Smooth muscle cell (in vitro differentiated cells): Measurements from ENCODE around the gene EHMT1. TPM values are rescaled to one million over a fixed set of nuclear protein-coding genes. Genes with fewer than 3 reads are reported as not detected.

Source experiments
- DNase-seq: peaks from one replicate; lab custom pipeline; 2025; ENCODE audit not compliant: unreplicated experiment; lab: John Stamatoyannopoulos, UW
- H2AFZ ChIP-seq: fragments of 200-600 bp; sonication (generic); 2 replicates; pipeline ENCODE4 v1.6.0; 2016; ENCODE audit warnings: antibody characterized with exemption, low read depth, mild to moderate bottlenecking
- H3F3A ChIP-seq: fragments of 200-600 bp; sonication (generic); 2 replicates; pipeline ENCODE4 v1.6.0; 2017; ENCODE audit warnings: antibody characterized with exemption, low read depth
- H3K27ac ChIP-seq: fragments of 200-600 bp; sonication (generic); 2 replicates; pipeline ENCODE4 v1.5.1; 2016; ENCODE audit warnings: low read depth, mild to moderate bottlenecking
- H3K27me3 ChIP-seq: fragments of 200-600 bp; sonication (generic); 2 replicates; pipeline ENCODE4 v1.6.1; 2016; ENCODE audit warnings: low read depth, mild to moderate bottlenecking
- H3K36me3 ChIP-seq: fragments of 200-600 bp; sonication (generic); 2 replicates; pipeline ENCODE4 v1.5.1; 2016; ENCODE audit warnings: low read depth
- H3K4me1 ChIP-seq: fragments of 200-600 bp; sonication (generic); 2 replicates; pipeline ENCODE4 v1.5.1; 2016; ENCODE audit warnings: low read depth
- H3K4me2 ChIP-seq: fragments of 200-600 bp; sonication (generic); 2 replicates; pipeline ENCODE4 v1.6.0; 2016; ENCODE audit warnings: mild to moderate bottlenecking
- H3K4me3 ChIP-seq: fragments of 200-600 bp; sonication (generic); 2 replicates; pipeline ENCODE4 v1.5.1; 2016; ENCODE audit warnings: mild to moderate bottlenecking
- H3K79me2 ChIP-seq: fragments of 200-600 bp; sonication (generic); 2 replicates; pipeline ENCODE4 v1.6.0; 2016; ENCODE audit warnings: low read depth, mild to moderate bottlenecking
- H3K9ac ChIP-seq: fragments of 200-600 bp; sonication (generic); 2 replicates; pipeline ENCODE4 v1.6.0; 2016; ENCODE audit warnings: low read depth
- H3K9me3 ChIP-seq: fragments of 200-600 bp; sonication (generic); replicated peaks from 2 replicates; pipeline ENCODE4 v1.5.1; 2016; ENCODE audit warnings: low read depth
- H4K20me1 ChIP-seq: fragments of 200-600 bp; sonication (generic); 2 replicates; pipeline ENCODE4 v1.6.0; 2016; ENCODE audit warnings: low read depth
- WGBS: methylation state at CpG from one replicate; pipeline ENCODE4 v1.1.7; 2016; ENCODE audit warnings: low lambda C conversion rate; 5-methylcytosine and 5-hydroxymethylcytosine counted together
- polyA plus RNA-seq: library from polyadenylated mRNA; unstranded; fragments of >200 nt; fragmentation: Nextera tagmentation; extraction: Ambion mirVana; gene quantifications from 2 replicates; pipeline ENCODE4 v1.2.1, GENCODE V29; 2016
- total RNA-seq: library from RNA; depleted of rRNA; stranded (reverse); fragments of >200 nt; gene quantifications from 2 replicates; pipeline ENCODE4 v1.2.3, GENCODE V29; 2014
- TF ChIP-seq, protein P1 (sequence below): fragments of 200-600 bp; sonication (generic); IDR thresholded peaks from 2 replicates; pipeline ENCODE4 v1.5.1; 2017; ENCODE audit warnings: borderline replicate concordance, mild to moderate bottlenecking, antibody characterized with exemption; ENCODE audit not compliant: insufficient read depth, poor library complexity, severe bottlenecking

EHMT1 gene
- total and polyA plus RNA-seq, 2 experiments from 2014 or later = 23.1 to 34.1 TPM

DNA sequence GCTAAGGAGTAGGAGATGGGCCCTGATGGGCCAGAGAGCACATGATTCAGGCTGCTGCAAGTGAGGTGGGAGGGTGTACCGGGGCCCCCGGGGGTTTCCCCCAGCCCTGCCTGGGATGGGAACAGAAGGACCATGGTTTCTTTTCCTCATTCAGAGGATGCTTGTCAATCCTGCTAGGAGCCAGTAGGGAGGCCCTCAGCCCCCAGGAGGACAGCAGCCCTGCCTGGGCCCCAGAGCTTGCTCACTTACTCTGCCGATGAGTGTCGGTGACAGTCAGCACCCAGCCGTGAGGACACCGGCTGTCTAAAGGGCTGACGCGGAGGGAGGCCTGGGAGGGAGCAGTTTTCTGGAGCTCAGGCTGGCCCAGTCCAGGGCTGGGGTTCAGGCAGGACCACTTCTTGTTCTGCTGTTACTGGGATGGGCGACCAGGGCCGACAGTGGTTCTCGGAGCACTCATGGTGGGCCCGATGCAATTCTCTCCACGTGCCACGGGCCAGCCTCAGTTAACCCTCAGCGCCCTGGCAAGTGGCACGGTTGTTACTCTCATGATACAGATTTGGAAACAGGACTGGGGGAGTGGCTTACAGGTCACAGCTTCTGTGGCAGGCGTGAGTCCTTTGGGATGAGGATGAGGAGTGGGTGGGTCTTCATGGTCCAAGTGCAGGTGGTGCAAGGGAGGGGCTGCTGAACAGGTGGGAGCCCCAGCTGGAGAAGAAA is 11.5 kb upstream of the EHMT1 start:
- Histone ChIP-seq H2AFZ (no peak overlapping the region), H3K9ac (no peak overlapping the region), H4K20me1 (peaks cover 14% of the 10 kb centered on the region), H3K79me2 (peaks cover 14% of the 10 kb centered on the region), H3K9me3 (no peaks in the 10 kb centered on the region), H3F3A (no peaks in the 10 kb centered on the region), H3K27me3 (no peaks in the 10 kb centered on the region), H3K4me1 (peaks cover 10% of the 10 kb centered on the region), H3K4me3 (peak overlapping the region; percentile 70), H3K36me3 (no peaks in the 10 kb centered on the region), H3K27ac (no peak overlapping the region), H3K4me2 (peak overlapping the region; percentile 99)
- TF ChIP-seq, protein P1, sequence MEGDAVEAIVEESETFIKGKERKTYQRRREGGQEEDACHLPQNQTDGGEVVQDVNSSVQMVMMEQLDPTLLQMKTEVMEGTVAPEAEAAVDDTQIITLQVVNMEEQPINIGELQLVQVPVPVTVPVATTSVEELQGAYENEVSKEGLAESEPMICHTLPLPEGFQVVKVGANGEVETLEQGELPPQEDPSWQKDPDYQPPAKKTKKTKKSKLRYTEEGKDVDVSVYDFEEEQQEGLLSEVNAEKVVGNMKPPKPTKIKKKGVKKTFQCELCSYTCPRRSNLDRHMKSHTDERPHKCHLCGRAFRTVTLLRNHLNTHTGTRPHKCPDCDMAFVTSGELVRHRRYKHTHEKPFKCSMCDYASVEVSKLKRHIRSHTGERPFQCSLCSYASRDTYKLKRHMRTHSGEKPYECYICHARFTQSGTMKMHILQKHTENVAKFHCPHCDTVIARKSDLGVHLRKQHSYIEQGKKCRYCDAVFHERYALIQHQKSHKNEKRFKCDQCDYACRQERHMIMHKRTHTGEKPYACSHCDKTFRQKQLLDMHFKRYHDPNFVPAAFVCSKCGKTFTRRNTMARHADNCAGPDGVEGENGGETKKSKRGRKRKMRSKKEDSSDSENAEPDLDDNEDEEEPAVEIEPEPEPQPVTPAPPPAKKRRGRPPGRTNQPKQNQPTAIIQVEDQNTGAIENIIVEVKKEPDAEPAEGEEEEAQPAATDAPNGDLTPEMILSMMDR = no peak
- 74% methylated on average over 17 of the region's 17 CpGs for WGBS
- DNase-seq = peak; percentile 27

DNA sequence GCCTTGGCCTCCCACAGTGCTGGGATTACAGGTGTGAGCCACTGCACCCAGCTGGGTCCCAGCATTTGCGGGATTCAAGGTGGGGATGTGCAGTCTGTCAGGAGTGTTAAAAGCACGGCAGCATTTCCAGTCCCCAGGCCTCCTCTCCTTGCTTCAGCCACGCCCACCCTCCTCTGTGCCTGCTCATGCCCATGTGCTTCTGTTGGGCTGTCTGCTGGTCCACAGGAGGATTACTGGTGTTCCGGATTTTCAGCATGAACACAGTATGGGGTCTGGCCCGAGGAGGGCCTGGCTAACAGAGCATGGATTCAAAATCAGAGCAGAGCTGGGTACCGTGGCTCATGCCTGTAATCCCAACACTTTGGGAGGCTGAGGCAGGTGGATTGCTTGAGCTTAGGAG is 7.9 kb upstream of the EHMT1 start:
- DNase-seq = no peak
- 86% methylated on average over 6 of the region's 6 CpGs for WGBS
- Histone ChIP-seq H3K4me3 (no peak overlapping the region), H3K36me3 (no peaks in the 10 kb centered on the region), H3K4me2 (no peak overlapping the region), H3K79me2 (peaks cover 14% of the 10 kb centered on the region), H4K20me1 (peaks cover 14% of the 10 kb centered on the region), H3F3A (no peaks in the 10 kb centered on the region), H3K4me1 (peaks cover 10% of the 10 kb centered on the region), H3K27me3 (no peaks in the 10 kb centered on the region), H3K9ac (no peak overlapping the region), H2AFZ (no peak overlapping the region), H3K9me3 (no peaks in the 10 kb centered on the region), H3K27ac (peak overlapping the region; percentile 96)
- TF ChIP-seq, protein P1 = no peak

DNA sequence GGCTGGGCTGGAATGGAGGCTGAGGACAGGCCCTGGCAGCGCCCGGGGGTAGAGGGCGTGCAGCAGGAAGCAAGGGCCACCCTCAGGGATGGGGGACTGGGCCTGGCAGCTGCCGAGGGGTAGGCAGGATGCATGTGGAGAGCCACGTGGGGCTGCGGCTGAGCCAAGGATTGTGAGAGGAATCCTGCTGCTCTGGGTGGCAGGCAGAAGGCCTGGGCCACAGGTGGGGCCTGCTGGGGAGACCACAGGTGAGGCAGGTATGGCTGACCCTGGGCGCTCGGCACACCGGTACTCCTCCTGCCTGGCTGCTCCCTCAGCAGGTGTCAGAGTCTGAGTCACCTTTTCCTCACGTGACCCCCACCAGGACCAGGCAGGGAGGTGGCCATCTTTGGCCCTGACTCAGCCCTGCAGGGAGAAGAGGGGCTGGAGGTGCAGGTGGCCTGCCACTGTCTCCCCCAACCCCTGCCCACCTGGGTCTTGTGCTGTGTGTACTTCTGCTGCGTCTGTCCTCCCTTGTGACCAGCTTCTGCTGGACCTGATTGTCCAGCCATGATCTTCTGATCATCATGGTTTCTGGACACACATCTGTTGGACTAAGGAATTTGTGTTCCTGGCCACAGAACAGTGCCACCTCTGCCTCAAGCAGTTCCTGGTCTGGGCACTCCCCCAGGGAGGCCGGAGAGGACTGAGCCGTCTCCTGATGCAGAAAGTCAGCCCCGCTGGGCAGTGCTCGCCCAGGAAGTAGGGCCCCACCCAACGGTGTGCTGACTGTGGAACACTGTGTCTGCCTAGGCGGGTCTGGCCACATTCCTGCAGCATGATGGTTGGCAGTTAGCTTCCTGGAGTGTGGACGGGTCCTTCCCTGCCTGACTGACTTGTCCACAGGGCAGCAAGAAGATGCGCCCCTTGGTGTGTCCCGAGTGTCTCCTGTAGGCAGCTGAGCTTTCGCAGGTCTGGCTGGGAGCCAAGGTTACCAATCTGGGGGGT is 6.9 kb upstream of the EHMT1 start:
- Histone ChIP-seq H2AFZ (no peak overlapping the region), H3K79me2 (peaks cover 17% of the 10 kb centered on the region)
- WGBS = 55% methylated on average over 21 of the region's 21 CpGs

More for the DNA sequence above, 6.9 kb upstream of the EHMT1 start:
- Histone ChIP-seq H3F3A (no peaks in the 10 kb centered on the region), H4K20me1 (peaks cover 7% of the 10 kb centered on the region), H3K36me3 (no peaks in the 10 kb centered on the region), H3K27ac (peak overlapping the region; percentile 96), H3K9ac (peak overlapping the region; percentile 80), H3K4me2 (peak overlapping the region; percentile 33), H3K9me3 (no peaks in the 10 kb centered on the region), H3K4me3 (no peak overlapping the region), H3K4me1 (peaks cover 2% of the 10 kb centered on the region), H3K27me3 (no peaks in the 10 kb centered on the region)
- DNase-seq = no peak
- TF ChIP-seq, protein P1 = no peak
